Putamen (tissue), 1 donor: ENCODE results near the gene IAPP.
"Not testable (repeated sequence)": the region's sequence is repeated elsewhere in the genome, so short reads cannot be mapped to it uniquely, and the experiment has no call there.

Experiments
- DNase-seq: peaks from one replicate; pipeline ENCODE4 v3.0.0-alpha.2; 2016; ENCODE audit warnings: low spot score

The IAPP gene

GRCh38 chr12:21372602-21373001 lies at the start of gene IAPP:
Gene IAPP (plus strand): TSS chr12:21372902. CDS start chr12:21373352, 450 bp downstream.
- no peak for DNase-seq

GRCh38 chr12:21323736-21324135 lies 49.0 kb upstream of the IAPP start:
- peak; percentile 49 for DNase-seq

- DNase-seq: peak; percentile 83
Measured at GRCh38 chr12:21324551-21324950, 48.2 kb upstream of the IAPP start.

- no peak for DNase-seq
Measured at GRCh38 chr12:21328578-21328977, 44.1 kb upstream of the IAPP start.

- DNase-seq: no peak
Measured at GRCh38 chr12:21330682-21331253, 41.9 kb upstream of the IAPP start.

- peak; percentile 49 for DNase-seq
Measured at GRCh38 chr12:21334771-21335325, 37.9 kb upstream of the IAPP start, which contains the start of gene SLCO1A2. Gene SLCO1A2 (minus strand): TSS chr12:21334917. CDS start chr12:21334647, 270 bp downstream.

- DNase-seq: peak; percentile 86
Measured at GRCh38 chr12:21336656-21337055, 36.0 kb upstream of the IAPP start.

GRCh38 chr12:21337453-21337852 lies 35.2 kb upstream of the IAPP start:
- DNase-seq: peak; percentile 89

- DNase-seq: no peak
Measured at GRCh38 chr12:21337959-21338744, 34.5 kb upstream of the IAPP start.

- DNase-seq: no peak
Measured at GRCh38 chr12:21339921-21340320, 32.8 kb upstream of the IAPP start.

GRCh38 chr12:21340403-21340802 lies 32.3 kb upstream of the IAPP start:
- no peak for DNase-seq

- no peak for DNase-seq
Measured at GRCh38 chr12:21341769-21342168, 30.9 kb upstream of the IAPP start.

- no peak for DNase-seq
Measured at GRCh38 chr12:21343636-21344035, 29.1 kb upstream of the IAPP start.

- DNase-seq: no peak
Measured at GRCh38 chr12:21346542-21347205, 26.0 kb upstream of the IAPP start.

GRCh38 chr12:21350975-21351374 lies 21.7 kb upstream of the IAPP start:
- DNase-seq: no peak

GRCh38 chr12:21353487-21353886 lies 19.2 kb upstream of the IAPP start:
- no peak for DNase-seq

GRCh38 chr12:21353948-21354347 lies 18.8 kb upstream of the IAPP start:
- DNase-seq: no peak

GRCh38 chr12:21354641-21355040 lies 18.1 kb upstream of the IAPP start:
- no peak for DNase-seq

- not testable (repeated sequence) for DNase-seq
Measured at GRCh38 chr12:21360632-21361031, 12.1 kb upstream of the IAPP start.

- no peak for DNase-seq
Measured at GRCh38 chr12:21369141-21369980, 3.3 kb upstream of the IAPP start.

GRCh38 chr12:21370845-21371449 lies 1.8 kb upstream of the IAPP start:
- DNase-seq: no peak
